Measurements from ENCODE around the gene MGAT5.
"Not testable (repeated sequence)": the region's sequence is repeated elsewhere in the genome, so short reads cannot be mapped to it uniquely, and the experiment has no call there.

Gene MGAT5

DNA sequence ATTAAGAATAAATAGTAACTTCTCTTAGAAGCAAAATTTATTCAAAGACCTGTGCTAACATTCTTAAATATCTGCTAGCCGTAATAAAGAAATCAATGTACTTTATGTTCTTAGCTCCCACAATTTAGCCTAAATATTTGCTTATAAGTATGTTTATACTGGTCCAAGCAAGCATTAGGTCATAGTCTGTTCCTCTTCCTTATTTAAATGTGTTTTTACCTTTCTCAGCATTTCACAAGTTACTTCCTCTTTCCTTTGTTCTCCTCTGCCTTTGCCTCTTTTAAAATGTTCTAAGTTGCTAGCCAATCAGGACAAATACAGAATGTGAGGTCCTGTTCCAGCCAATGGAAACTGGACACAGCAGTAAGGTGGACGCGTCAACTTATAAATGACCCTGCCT lies 40.7 kb downstream of the MGAT5 start:
- not testable (repeated sequence) for H3K14ac ChIP-seq (ENCODE audit: low read length); H3K4me2 ChIP-seq (ENCODE audit: insufficient read depth, low read length, poor library complexity, severe bottlenecking); H3K79me1 ChIP-seq (ENCODE audit: low read depth, low read length); H2BK12ac ChIP-seq (ENCODE audit: low read length); H3K23ac ChIP-seq (ENCODE audit: low read depth, low read length, poor library complexity); H3K9me3 ChIP-seq (replicated peaks in 1 of 2; ENCODE audit: control insufficient read depth in 2 of 2, insufficient read depth in 1 of 2, low read depth in 1 of 2, low read length in 2 of 2); H3K27me3 ChIP-seq (ENCODE audit: control insufficient read depth in 3 of 3, insufficient read depth in 3 of 3, low read depth in 1 of 3, low read length in 3 of 3); H3K4me3 ChIP-seq (ENCODE audit: low read length in 2 of 2); H3K36me3 ChIP-seq (replicated peaks in 1 of 2; ENCODE audit: control insufficient read depth in 2 of 2, insufficient read depth in 2 of 2, low read length in 2 of 2); H3K27ac ChIP-seq (replicated peaks; ENCODE audit: low read length); H2AFZ ChIP-seq (ENCODE audit: low read length); H2BK120ac ChIP-seq (ENCODE audit: low read depth, low read length); H3K4ac ChIP-seq (ENCODE audit: low read length); DNase-seq (ENCODE audit: low spot score); H2BK5ac ChIP-seq (ENCODE audit: low read length); H3K9ac ChIP-seq (ENCODE audit: low read depth, low read length, poor library complexity); H4K91ac ChIP-seq (ENCODE audit: low read depth, low read length, poor library complexity); H3K4me1 ChIP-seq (ENCODE audit: control insufficient read depth in 2 of 2, insufficient read depth in 1 of 2, low read depth in 1 of 2, low read length in 2 of 2); H4K8ac ChIP-seq (ENCODE audit: low read depth, low read length); H2BK15ac ChIP-seq (ENCODE audit: low read length); H3K18ac ChIP-seq (ENCODE audit: low read length); H2AK5ac ChIP-seq (ENCODE audit: low read depth, low read length)
- WGBS, 2 donors (ENCODE audit: extremely low coverage in 2 of 2, insufficient read length in 2 of 2, insufficient replicate concordance in 1 of 2) = no CpG with 5 or more reads among the region's 3 CpGs

DNA sequence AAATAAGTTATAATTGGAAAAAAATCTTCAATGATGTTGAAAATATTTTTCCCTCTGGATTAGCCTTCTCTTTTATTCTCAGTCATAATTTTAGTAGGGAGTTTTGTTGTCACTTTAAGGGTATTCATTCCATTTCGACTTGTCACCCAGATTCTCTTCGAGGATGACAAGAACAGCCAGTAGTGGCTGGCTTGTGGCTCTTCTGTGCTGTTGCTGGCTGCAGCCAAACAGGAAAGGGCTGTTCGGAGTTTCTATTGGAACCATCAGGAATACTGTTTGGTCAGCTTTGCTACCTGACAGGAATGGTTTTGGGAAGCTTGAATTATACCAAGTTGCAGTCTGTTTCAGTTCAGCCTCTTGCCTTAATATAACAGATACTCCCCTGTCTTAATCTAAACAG lies 41.6 kb downstream of the MGAT5 start:
- Histone ChIP-seq H3K9me3 (replicated peaks in 1 of 2; ENCODE audit: control insufficient read depth in 2 of 2, insufficient read depth in 1 of 2, low read depth in 1 of 2, low read length in 2 of 2) (no peaks in the 10 kb centered on the region), H3K4me3 (ENCODE audit: low read length in 2 of 2) (no peak overlapping the region), H3K23ac (ENCODE audit: low read depth, low read length, poor library complexity) (no peak overlapping the region), H3K18ac (ENCODE audit: low read length) (no peak overlapping the region), H2BK5ac (ENCODE audit: low read length) (no peak overlapping the region), H3K4me2 (ENCODE audit: insufficient read depth, low read length, poor library complexity, severe bottlenecking) (no peak overlapping the region), H4K8ac (ENCODE audit: low read depth, low read length) (no peak overlapping the region), H3K79me1 (ENCODE audit: low read depth, low read length) (no peaks in the 10 kb centered on the region), H3K27ac (replicated peaks; ENCODE audit: low read length) (no peak overlapping the region), H3K4me1 (ENCODE audit: control insufficient read depth in 2 of 2, insufficient read depth in 1 of 2, low read depth in 1 of 2, low read length in 2 of 2) (no peaks in the 10 kb centered on the region), H2AK5ac (ENCODE audit: low read depth, low read length) (no peak overlapping the region), H2BK120ac (ENCODE audit: low read depth, low read length) (no peak overlapping the region), H3K9ac (ENCODE audit: low read depth, low read length, poor library complexity) (no peak overlapping the region), H2BK12ac (ENCODE audit: low read length) (no peak overlapping the region), H4K91ac (ENCODE audit: low read depth, low read length, poor library complexity) (no peak overlapping the region), H3K27me3 (ENCODE audit: control insufficient read depth in 3 of 3, insufficient read depth in 3 of 3, low read depth in 1 of 3, low read length in 3 of 3) (no peaks in the 10 kb centered on the region), H3K4ac (ENCODE audit: low read length) (no peak overlapping the region), H3K36me3 (replicated peaks in 1 of 2; ENCODE audit: control insufficient read depth in 2 of 2, insufficient read depth in 2 of 2, low read length in 2 of 2) (no peaks in the 10 kb centered on the region), H2BK15ac (ENCODE audit: low read length) (no peak overlapping the region), H3K14ac (ENCODE audit: low read length) (no peak overlapping the region), H2AFZ (ENCODE audit: low read length) (no peak overlapping the region)
- no CpG with 5 or more reads among the region's 3 CpGs for WGBS, 2 donors (ENCODE audit: extremely low coverage in 2 of 2, insufficient read length in 2 of 2, insufficient replicate concordance in 1 of 2)
- no peak for DNase-seq (ENCODE audit: low spot score)

DNA sequence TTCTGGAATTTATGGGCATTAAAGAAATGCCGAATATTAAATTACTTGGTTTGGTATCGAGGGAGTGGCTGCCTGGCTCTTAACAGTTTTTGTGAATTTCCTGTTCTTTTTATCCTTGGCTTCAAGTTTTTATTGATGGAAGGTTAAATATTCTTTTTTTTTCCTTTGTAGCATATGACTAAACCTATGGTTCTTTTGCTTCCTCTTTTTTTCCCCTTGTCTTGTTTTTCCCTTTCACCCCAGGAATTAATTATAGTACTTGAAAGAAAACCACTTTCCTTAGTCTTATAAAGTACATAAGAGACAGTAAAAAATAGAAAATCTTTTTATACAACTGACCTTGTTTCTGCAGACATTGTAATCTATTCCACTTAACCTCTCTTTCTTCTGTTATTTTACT lies 42.4 kb downstream of the MGAT5 start:
- Histone ChIP-seq H3K79me1 (ENCODE audit: low read depth, low read length) (no peaks in the 10 kb centered on the region), H2AK5ac (ENCODE audit: low read depth, low read length) (no peak overlapping the region), H3K23ac (ENCODE audit: low read depth, low read length, poor library complexity) (no peak overlapping the region), H4K91ac (ENCODE audit: low read depth, low read length, poor library complexity) (no peak overlapping the region), H3K4me2 (ENCODE audit: insufficient read depth, low read length, poor library complexity, severe bottlenecking) (no peak overlapping the region), H2BK5ac (ENCODE audit: low read length) (no peak overlapping the region), H3K9me3 (replicated peaks in 1 of 2; ENCODE audit: control insufficient read depth in 2 of 2, insufficient read depth in 1 of 2, low read depth in 1 of 2, low read length in 2 of 2) (no peaks in the 10 kb centered on the region), H3K4me3 (ENCODE audit: low read length in 2 of 2) (no peak overlapping the region), H3K36me3 (replicated peaks in 1 of 2; ENCODE audit: control insufficient read depth in 2 of 2, insufficient read depth in 2 of 2, low read length in 2 of 2) (no peaks in the 10 kb centered on the region), H3K27me3 (ENCODE audit: control insufficient read depth in 3 of 3, insufficient read depth in 3 of 3, low read depth in 1 of 3, low read length in 3 of 3) (no peaks in the 10 kb centered on the region), H3K4me1 (ENCODE audit: control insufficient read depth in 2 of 2, insufficient read depth in 1 of 2, low read depth in 1 of 2, low read length in 2 of 2) (no peaks in the 10 kb centered on the region), H3K14ac (ENCODE audit: low read length) (no peak overlapping the region), H4K8ac (ENCODE audit: low read depth, low read length) (no peak overlapping the region), H2BK15ac (ENCODE audit: low read length) (no peak overlapping the region), H3K4ac (ENCODE audit: low read length) (no peak overlapping the region), H2AFZ (ENCODE audit: low read length) (no peak overlapping the region), H3K9ac (ENCODE audit: low read depth, low read length, poor library complexity) (no peak overlapping the region), H3K18ac (ENCODE audit: low read length) (no peak overlapping the region), H2BK120ac (ENCODE audit: low read depth, low read length) (no peak overlapping the region), H2BK12ac (ENCODE audit: low read length) (no peak overlapping the region), H3K27ac (replicated peaks; ENCODE audit: low read length) (no peak overlapping the region)
- DNase-seq (ENCODE audit: low spot score) = no peak
- no CpG with 5 or more reads among the region's 2 CpGs for WGBS, 2 donors (ENCODE audit: extremely low coverage in 2 of 2, insufficient read length in 2 of 2, insufficient replicate concordance in 1 of 2)

DNA sequence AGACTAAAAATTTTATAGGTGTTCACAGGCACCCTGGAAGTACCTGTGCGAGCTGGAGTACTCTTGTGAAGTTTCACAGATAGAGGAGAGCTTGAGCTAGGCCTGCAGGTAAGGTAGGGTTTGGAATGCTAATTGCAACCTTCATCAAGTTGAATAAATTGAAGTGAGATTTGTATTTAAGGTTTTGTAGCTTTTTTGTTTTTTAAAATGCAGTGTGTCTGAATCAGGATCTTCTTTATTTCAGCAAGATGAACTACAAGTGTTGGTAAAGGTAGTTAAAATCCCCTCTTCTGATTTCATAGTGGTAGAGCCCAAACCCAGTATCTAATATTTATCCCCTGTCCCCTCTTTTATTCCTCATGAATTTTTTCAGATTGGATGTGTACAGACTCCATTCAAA lies 45.5 kb downstream of the MGAT5 start:
- no CpG with 5 or more reads among the region's 1 CpG for WGBS, 2 donors (ENCODE audit: extremely low coverage in 2 of 2, insufficient read length in 2 of 2, insufficient replicate concordance in 1 of 2)
- Histone ChIP-seq H3K4me1 (ENCODE audit: control insufficient read depth in 2 of 2, insufficient read depth in 1 of 2, low read depth in 1 of 2, low read length in 2 of 2) (no peaks in the 10 kb centered on the region), H4K8ac (ENCODE audit: low read depth, low read length) (no peak overlapping the region), H3K18ac (ENCODE audit: low read length) (no peak overlapping the region), H3K9ac (ENCODE audit: low read depth, low read length, poor library complexity) (no peak overlapping the region), H2BK12ac (ENCODE audit: low read length) (no peak overlapping the region), H3K36me3 (replicated peaks in 1 of 2; ENCODE audit: control insufficient read depth in 2 of 2, insufficient read depth in 2 of 2, low read length in 2 of 2) (no peaks in the 10 kb centered on the region), H2BK15ac (ENCODE audit: low read length) (no peak overlapping the region), H3K79me1 (ENCODE audit: low read depth, low read length) (no peaks in the 10 kb centered on the region), H4K91ac (ENCODE audit: low read depth, low read length, poor library complexity) (no peak overlapping the region), H3K14ac (ENCODE audit: low read length) (no peak overlapping the region), H2AK5ac (ENCODE audit: low read depth, low read length) (no peak overlapping the region), H3K9me3 (replicated peaks in 1 of 2; ENCODE audit: control insufficient read depth in 2 of 2, insufficient read depth in 1 of 2, low read depth in 1 of 2, low read length in 2 of 2) (peaks cover 0 to 5% of the 10 kb centered on the region in 2 donors), H3K4me2 (ENCODE audit: insufficient read depth, low read length, poor library complexity, severe bottlenecking) (no peak overlapping the region), H3K23ac (ENCODE audit: low read depth, low read length, poor library complexity) (no peak overlapping the region), H3K27ac (replicated peaks; ENCODE audit: low read length) (no peak overlapping the region), H3K27me3 (ENCODE audit: control insufficient read depth in 3 of 3, insufficient read depth in 3 of 3, low read depth in 1 of 3, low read length in 3 of 3) (no peaks in the 10 kb centered on the region), H2AFZ (ENCODE audit: low read length) (no peak overlapping the region), H2BK5ac (ENCODE audit: low read length) (no peak overlapping the region), H3K4me3 (ENCODE audit: low read length in 2 of 2) (no peak overlapping the region), H2BK120ac (ENCODE audit: low read depth, low read length) (no peak overlapping the region), H3K4ac (ENCODE audit: low read length) (no peak overlapping the region)
- DNase-seq (ENCODE audit: low spot score) = no peak
